HCT116 (cell line): ENCODE results near the gene IFITM10. TPM values are rescaled to one million over a fixed set of nuclear protein-coding genes. Genes with fewer than 3 reads are reported as not detected.

Experiments used
- ATAC-seq: fragments of 200-7000 bp; cut with Tn5 transposase; 2 replicates; pipeline ENCODE4 v1.9.1; 2020; ENCODE audit warnings: mild to moderate bottlenecking, moderate library complexity
- BruUV-seq: library from RNA; stranded (reverse); fragments of 400-500 nt; replicated peaks from 2 replicates; lab custom pipeline; 2021; lab: Mats Ljungman, UMichigan
- CTCF ChIA-PET: fragments of 300-600 bp; sonication (Branson Sonifier 250); formaldehyde crosslinking; loops from one replicate; lab custom pipeline; 2021; ENCODE audit warnings: antibody characterized with exemption; lab: Charles Lee
- POLR2A ChIA-PET: fragments of 300-600, 350-600 bp; sonication (Branson Sonifier 250); formaldehyde crosslinking; loops from one replicate; lab custom pipeline; 2021; ENCODE audit warnings: antibody characterized with exemption; lab: Charles Lee
- RAD21 ChIA-PET, 2 experiments: fragments of 300-600 bp; sonication (Branson Sonifier 250); formaldehyde crosslinking; loops; one replicate each; lab custom pipeline; 2023; ENCODE audit warnings: low total read pairs in 2 of 2; ENCODE audit not compliant: uncharacterized antibody in 2 of 2, unreplicated experiment in 2 of 2, low non-redundant PET in 1 of 2; lab: Charles Lee
- DNase-seq: peaks from one replicate; pipeline ENCODE4 v3.0.0-alpha.2; 2010; ENCODE audit warnings: low read depth, low spot score
- H2AFZ ChIP-seq: fragments of 200-600 bp; shearing (Covaris generic), sonication (generic); 2 replicates; pipeline ENCODE4 v1.6.1; 2017; ENCODE audit warnings: low read depth, mixed run types, mixed read lengths, antibody characterized with exemption, low read length; ENCODE audit not compliant: poor library complexity, severe bottlenecking
- H3K27ac ChIP-seq: 2 replicates; pipeline ENCODE4 v1.5.1; 2012; ENCODE audit warnings: low read depth, low read length
- H3K27me3 ChIP-seq: fragments of 200-600 bp; sonication (generic); 2 replicates; pipeline ENCODE4 v1.6.1; 2016; ENCODE audit warnings: mixed run types, low read length, mixed read lengths; ENCODE audit not compliant: insufficient read depth
- H3K36me3 ChIP-seq, 2 experiments: fragments of 200-500 bp in 1 of 2; fragments of 200-600 bp in 1 of 2; sonication (Bioruptor generic) in 1 of 2; sonication (generic) in 1 of 2; 2 replicates each; pipeline versions ENCODE4 v1.5.1 to v1.6.1; 2014 to 2016; ENCODE audit warnings: low read length in 2 of 2, inconsistent platforms in 1 of 2, mixed read lengths in 1 of 2, mixed run types in 1 of 2; ENCODE audit not compliant: insufficient read depth in 2 of 2, control insufficient read depth in 1 of 2
- H3K4me1 ChIP-seq, 2 experiments: fragments of 200-600 bp in 1 of 2; sonication (generic) in 1 of 2; 2 replicates each; pipeline versions ENCODE4 v1.5.1 to v1.6.1; 2012 to 2017; ENCODE audit warnings: low read length in 2 of 2, inconsistent platforms in 1 of 2, mild to moderate bottlenecking in 1 of 2, mixed read lengths in 1 of 2, mixed run types in 1 of 2, moderate library complexity in 1 of 2; ENCODE audit not compliant: insufficient read depth in 2 of 2, control insufficient read depth in 1 of 2
- H3K4me2 ChIP-seq: fragments of 200-600 bp; sonication (generic); 2 replicates; pipeline ENCODE4 v1.6.1; 2017; ENCODE audit warnings: mixed run types, low read length, mixed read lengths
- H3K4me3 ChIP-seq, 2 experiments: fragments of 200-600 bp in 1 of 2; sonication (generic) in 1 of 2; replicated peaks in 1 of 2; 2 replicates each; pipeline ENCODE4 v1.5.1; 2011 to 2016; ENCODE audit warnings: low read length in 2 of 2, control low read depth in 1 of 2, low read depth in 1 of 2, mild to moderate bottlenecking in 1 of 2, mixed read lengths in 1 of 2, mixed run types in 1 of 2
- H3K79me2 ChIP-seq: fragments of 200-600 bp; sonication (generic); 2 replicates; pipeline ENCODE4 v1.6.1; 2017; ENCODE audit warnings: mild to moderate bottlenecking, mixed run types, low read length, moderate library complexity, mixed read lengths; ENCODE audit not compliant: insufficient read depth
- H3K9ac ChIP-seq: fragments of 200-600 bp; sonication (generic); 2 replicates; pipeline ENCODE4 v1.6.1; 2016; ENCODE audit warnings: low read length, mixed read lengths
- H3K9me2 ChIP-seq: fragments of 200-600 bp; sonication (generic), shearing (Covaris generic); 2 replicates; pipeline ENCODE4 v1.6.1; 2017; ENCODE audit warnings: mixed run types, mild to moderate bottlenecking, moderate library complexity; ENCODE audit not compliant: insufficient read depth
- H3K9me3 ChIP-seq, 2 experiments: fragments of 200-500 bp in 1 of 2; fragments of 200-600 bp in 1 of 2; sonication (Bioruptor generic) in 1 of 2; sonication (generic) in 1 of 2; 2 replicates each; pipeline ENCODE4 v1.6.1; 2014 to 2017; ENCODE audit warnings: low read length in 2 of 2, mixed read lengths in 2 of 2, inconsistent platforms in 1 of 2, low read depth in 1 of 2, mild to moderate bottlenecking in 1 of 2, mixed run types in 1 of 2, moderate library complexity in 1 of 2; ENCODE audit not compliant: control insufficient read depth in 1 of 2, insufficient read depth in 1 of 2
- H4K20me1 ChIP-seq: fragments of 200-600 bp; sonication (generic), shearing (Covaris generic); 2 replicates; pipeline ENCODE4 v1.6.1; 2017; ENCODE audit warnings: mixed run types, mild to moderate bottlenecking, moderate library complexity; ENCODE audit not compliant: insufficient read depth
- ELF1 ChIP-seq: IDR thresholded peaks from 2 replicates; pipeline ENCODE4 v1.6.1; 2012; ENCODE audit warnings: low read depth, borderline replicate concordance
- EZH2 ChIP-seq: fragments of 200-600 bp; sonication (generic); IDR thresholded peaks from 2 replicates; pipeline ENCODE4 v1.6.1; 2017; ENCODE audit warnings: antibody characterized with exemption, mixed run types
- EZH2phosphoT487 ChIP-seq: fragments of 200-600 bp; IDR thresholded peaks from 2 replicates; pipeline ENCODE4 v1.6.1; 2018; ENCODE audit warnings: antibody characterized with exemption, borderline replicate concordance
- FOSL1 ChIP-seq: IDR thresholded peaks from 2 replicates; pipeline ENCODE4 v1.6.1; 2012; ENCODE audit warnings: low read depth
- JUND ChIP-seq: IDR thresholded peaks from 2 replicates; pipeline ENCODE4 v1.6.1; 2012
- MAX ChIP-seq: IDR thresholded peaks from 2 replicates; pipeline ENCODE4 v1.6.1; 2012
- POLR2AphosphoS5 ChIP-seq: IDR thresholded peaks from 2 replicates; pipeline ENCODE4 v1.6.1; 2011; ENCODE audit warnings: mild to moderate bottlenecking, low read depth, low read length, moderate library complexity
- RAD21 ChIP-seq: IDR thresholded peaks from 2 replicates; pipeline ENCODE4 v1.6.1; 2012; ENCODE audit warnings: low read depth, mild to moderate bottlenecking
- SIN3A ChIP-seq: IDR thresholded peaks from 2 replicates; pipeline ENCODE4 v1.6.1; 2012; ENCODE audit warnings: low read depth
- SP1 ChIP-seq: IDR thresholded peaks from 2 replicates; pipeline ENCODE4 v1.6.1; 2012; ENCODE audit warnings: low read depth
- SRF ChIP-seq: IDR thresholded peaks from 2 replicates; pipeline ENCODE4 v1.6.1; 2012; ENCODE audit warnings: low read depth
- YY1 ChIP-seq: IDR thresholded peaks from 2 replicates; pipeline ENCODE4 v1.6.1; 2011; ENCODE audit warnings: low read length, low read depth, moderate library complexity, mild to moderate bottlenecking; ENCODE audit not compliant: insufficient replicate concordance; ENCODE audit errors: extremely low read depth
- ZFX ChIP-seq: fragments of 450-650 bp; IDR thresholded peaks from 2 replicates; pipeline ENCODE4 v1.6.1; 2017
- ZNF274 ChIP-seq: fragments of 200-500 bp; sonication (Bioruptor generic); IDR thresholded peaks from 2 replicates; pipeline ENCODE4 v1.6.1; 2014; ENCODE audit warnings: mild to moderate bottlenecking, low read depth, low read length, inconsistent platforms
- intact Hi-C: fragments of 100-400 bp; cut with micrococcal nuclease; formaldehyde crosslinking; loops from 2 replicates; pipeline ENCODE4 v1.10.0; 2022
- total RNA-seq: library from RNA; stranded (reverse); gene quantifications from one replicate; pipeline ENCODE4 v1.2.1, GENCODE V29; 2021; ENCODE audit not compliant: unreplicated experiment
- TF ChIP-seq, protein P1 (sequence below): IDR thresholded peaks from 2 replicates; pipeline ENCODE4 v1.6.1; 2011; ENCODE audit warnings: mild to moderate bottlenecking, low read length, moderate library complexity; ENCODE audit not compliant: insufficient replicate concordance; ENCODE audit errors: extremely low read depth
- TF ChIP-seq, protein P2 (sequence below): IDR thresholded peaks from 2 replicates; pipeline ENCODE4 v1.6.1; 2012

Gene IFITM10
- total RNA-seq, 1 experiment from 2014 or later = 1.9 TPM

DNA sequence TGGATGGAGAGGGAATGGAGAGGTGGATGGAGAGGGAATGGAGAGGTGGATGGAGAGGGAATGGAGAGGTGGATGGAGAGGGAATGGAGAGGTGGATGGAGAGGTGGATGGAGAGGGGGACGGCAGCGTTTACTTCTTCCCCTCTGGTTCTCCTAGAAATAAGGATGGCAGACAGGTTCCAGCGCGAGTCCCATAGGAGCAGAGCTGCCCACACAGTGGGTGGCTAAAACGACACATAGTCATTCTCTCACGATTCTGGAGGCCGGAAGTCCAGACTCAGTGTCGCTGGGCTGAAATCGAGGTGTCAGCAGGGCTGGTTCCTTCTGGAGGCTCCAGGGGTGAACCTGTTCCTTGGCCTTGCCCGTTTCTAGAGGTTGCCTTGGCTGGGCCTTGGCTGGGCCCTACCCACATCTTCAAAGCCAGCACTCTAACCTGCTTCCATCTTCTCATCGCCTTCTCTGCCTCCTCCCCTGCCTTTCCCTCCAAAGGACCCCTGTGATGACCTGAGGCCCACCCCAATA, 26.0 kb upstream of the IFITM10 start:
- H3K9me3 ChIP-seq = no peaks in the 10 kb centered on the region
- H3K9ac ChIP-seq = no peak overlapping the region
- RAD21 ChIA-PET = no interaction called here
- peaks cover 17 to 40% of the 10 kb centered on the region in 2 experiments for H3K4me1 ChIP-seq
- H3K4me2 ChIP-seq = no peak overlapping the region
- no peaks in the 10 kb centered on the region for H3K27me3 ChIP-seq
- H3K27ac ChIP-seq = no peak overlapping the region
- POLR2A ChIA-PET = no interaction called here
- CTCF ChIA-PET = no interaction called here
- ATAC-seq (no peak), DNase-seq (no peak)
- TF ChIP-seq FOSL1 (no peak), ZFX (no peak), EZH2 (no peak), MAX (no peak), SIN3A (no peak), ZNF274 (no peak), ELF1 (no peak), SRF (no peak), POLR2AphosphoS5 (no peak), SP1 (no peak), EZH2phosphoT487 (no peak), RAD21 (no peak), JUND (no peak), YY1 (no peak)
- TF ChIP-seq, protein P1, sequence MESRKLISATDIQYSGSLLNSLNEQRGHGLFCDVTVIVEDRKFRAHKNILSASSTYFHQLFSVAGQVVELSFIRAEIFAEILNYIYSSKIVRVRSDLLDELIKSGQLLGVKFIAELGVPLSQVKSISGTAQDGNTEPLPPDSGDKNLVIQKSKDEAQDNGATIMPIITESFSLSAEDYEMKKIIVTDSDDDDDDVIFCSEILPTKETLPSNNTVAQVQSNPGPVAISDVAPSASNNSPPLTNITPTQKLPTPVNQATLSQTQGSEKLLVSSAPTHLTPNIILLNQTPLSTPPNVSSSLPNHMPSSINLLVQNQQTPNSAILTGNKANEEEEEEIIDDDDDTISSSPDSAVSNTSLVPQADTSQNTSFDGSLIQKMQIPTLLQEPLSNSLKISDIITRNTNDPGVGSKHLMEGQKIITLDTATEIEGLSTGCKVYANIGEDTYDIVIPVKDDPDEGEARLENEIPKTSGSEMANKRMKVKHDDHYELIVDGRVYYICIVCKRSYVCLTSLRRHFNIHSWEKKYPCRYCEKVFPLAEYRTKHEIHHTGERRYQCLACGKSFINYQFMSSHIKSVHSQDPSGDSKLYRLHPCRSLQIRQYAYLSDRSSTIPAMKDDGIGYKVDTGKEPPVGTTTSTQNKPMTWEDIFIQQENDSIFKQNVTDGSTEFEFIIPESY = no peak
- TF ChIP-seq, protein P2, sequence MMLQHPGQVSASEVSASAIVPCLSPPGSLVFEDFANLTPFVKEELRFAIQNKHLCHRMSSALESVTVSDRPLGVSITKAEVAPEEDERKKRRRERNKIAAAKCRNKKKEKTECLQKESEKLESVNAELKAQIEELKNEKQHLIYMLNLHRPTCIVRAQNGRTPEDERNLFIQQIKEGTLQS = no peak
- BruUV-seq = no TSS peak
- no peak overlapping the region for H3K4me3 ChIP-seq
- no peak overlapping the region for H2AFZ ChIP-seq
- no peaks in the 10 kb centered on the region for H4K20me1 ChIP-seq
- intact Hi-C loops = no loop called here
- H3K9me2 ChIP-seq = no peaks in the 10 kb centered on the region
- no peaks in the 10 kb centered on the region for H3K36me3 ChIP-seq
- H3K79me2 ChIP-seq = no peaks in the 10 kb centered on the region
